GM18861 (cell line): Measurements from ENCODE around the gene ZNF420.
"Not testable (repeated sequence)": the region's sequence is repeated elsewhere in the genome, so short reads cannot be mapped to it uniquely, and the experiment has no call there.

Experiments used
- ATAC-seq: cut with Tn5 transposase; IDR thresholded peaks from one replicate; pipeline ENCODE4 v1.9.1; 2021; ENCODE audit not compliant: unreplicated experiment

Gene ZNF420

DNA sequence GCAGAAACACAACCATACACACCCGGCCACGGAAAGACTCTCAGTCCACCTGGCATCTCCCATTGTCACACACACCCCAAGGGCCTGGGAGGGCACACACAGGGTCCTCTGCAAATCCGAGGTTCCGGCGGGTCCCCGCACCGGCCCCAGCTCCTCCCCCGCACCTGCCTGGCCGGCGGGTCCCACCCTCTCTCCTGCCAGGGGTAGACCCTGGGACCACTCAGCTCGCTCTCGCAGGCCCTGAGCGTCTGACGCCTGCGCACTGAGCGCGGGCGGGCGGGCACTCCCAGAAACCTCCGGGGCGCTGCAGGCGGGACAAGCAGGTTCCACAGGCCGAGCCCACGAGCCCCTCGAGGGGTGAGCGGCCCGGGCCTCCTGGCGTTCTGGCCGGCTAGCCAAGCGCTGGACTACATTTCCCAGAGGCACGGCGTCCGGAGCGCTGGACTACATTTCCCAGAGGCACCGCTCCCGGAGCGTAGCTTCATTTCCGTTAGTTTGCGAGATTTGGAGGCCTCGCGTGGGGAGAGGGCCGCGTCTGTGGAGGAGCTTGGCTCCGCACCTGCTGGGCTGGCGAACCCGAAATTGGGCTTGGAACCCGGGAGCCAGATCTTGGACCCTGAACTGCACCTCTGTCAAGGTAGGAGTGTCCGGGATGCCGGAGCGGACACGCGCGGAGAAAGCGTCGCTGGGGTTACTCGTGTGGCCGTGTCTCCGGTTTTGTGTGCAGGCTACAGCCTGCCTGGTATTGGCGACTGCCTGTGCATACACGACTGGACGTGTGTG is at the start of gene ZNF420:
TSS of gene ZNF420 (plus strand) at position 500 of the 783 bp plus-strand sequence. CDS start 10,686 bp downstream, outside the sequence.
- peak; percentile 84 for ATAC-seq

DNA sequence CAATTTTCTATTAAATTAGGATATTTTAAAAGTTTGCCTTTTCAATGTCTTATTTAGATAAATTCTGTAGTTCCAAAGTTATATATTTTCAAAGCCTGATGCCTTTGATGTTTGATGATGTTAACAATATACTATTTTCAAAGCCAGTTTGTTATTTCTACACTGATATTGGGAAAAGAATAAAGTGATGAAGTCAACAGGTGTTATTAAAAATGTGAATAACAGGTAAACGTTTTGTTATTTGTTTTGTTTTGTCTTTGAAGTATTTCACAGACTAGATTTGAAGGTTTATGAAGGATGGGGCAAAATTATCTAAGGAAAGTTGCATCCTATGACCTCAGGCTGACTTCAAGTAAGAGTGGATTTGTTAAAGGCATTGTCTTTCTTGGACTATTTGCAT is 33.1 kb upstream of the ZNF420 start:
- no peak for ATAC-seq

DNA sequence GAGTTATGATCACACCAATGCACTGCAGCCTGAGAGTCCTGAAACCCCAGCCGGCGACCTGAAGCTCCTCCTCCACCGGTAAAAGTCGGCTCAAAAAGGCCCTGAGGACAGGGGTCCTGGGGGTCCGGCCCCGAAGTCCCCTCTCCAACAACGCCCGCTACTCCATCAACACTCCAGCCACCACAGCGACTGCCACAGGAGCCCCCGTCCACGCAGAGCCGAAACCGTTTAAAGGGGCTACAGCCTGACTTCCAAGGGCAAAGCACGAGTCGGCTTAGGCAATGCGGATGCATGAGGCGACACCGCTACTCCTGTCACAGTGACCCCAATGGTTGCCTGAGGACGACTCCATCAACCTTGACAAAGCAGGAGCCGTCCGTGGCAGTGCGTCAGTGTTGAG is 22.9 kb upstream of the ZNF420 start:
- no peak for ATAC-seq

DNA sequence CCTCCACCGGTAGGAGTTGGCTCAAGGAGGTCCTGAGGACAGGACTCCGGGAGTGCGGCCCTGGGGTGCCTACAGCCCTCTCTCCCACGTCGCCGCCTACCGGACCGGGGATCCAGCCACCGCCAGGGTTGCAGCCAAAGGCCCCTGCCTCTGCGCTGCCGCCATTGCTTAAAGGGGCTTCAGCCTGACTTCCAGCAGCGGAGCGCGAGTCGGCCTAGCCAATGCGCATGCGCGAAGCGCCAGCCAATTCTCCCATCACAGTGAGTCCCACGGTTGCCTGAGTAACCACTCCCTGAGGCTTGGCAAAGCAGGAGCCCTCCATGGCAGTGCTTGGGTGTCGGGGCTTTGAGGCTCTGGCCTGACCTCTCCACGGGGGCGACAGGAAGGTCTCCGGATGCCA is 21.5 kb upstream of the ZNF420 start:
- no peak for ATAC-seq

DNA sequence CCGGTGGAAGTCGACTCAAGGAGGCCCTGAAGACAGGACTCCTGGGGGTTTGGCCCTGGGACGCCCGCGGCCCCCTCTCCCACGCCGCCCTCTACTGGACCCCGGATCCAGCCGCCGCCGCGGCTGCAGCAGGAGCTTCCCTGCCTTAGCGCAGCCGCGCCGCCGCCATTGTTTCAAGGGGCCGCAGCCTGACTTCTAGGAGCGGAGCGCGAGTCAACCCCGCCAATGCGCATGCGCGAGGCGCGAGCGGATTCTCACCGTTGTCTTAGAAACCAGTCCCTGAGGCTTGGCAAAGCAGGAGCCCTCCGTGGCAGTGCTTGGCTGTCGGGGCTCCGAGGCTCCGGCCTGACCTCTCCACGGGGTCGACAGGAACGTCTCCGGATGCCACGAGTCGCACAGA is 19.1 kb upstream of the ZNF420 start:
- ATAC-seq: no peak

DNA sequence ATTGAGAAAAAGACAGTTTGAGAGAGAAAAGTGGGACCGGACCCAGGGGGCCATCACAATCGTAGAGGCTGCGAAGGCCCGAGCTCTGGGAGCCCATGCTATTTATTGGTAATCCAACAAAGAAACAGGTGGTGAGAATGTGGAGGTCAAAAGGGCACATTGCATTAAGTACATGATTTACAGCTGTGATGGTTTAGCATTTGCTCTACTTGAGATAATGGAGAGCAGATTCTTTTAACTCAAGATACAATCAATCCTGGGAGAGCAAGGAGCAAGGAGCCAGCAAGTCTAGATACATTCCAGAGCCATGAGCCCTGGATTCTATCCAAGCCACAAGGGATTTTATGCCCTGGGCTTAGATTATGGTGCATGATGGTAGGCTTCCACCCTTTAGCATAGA is 13.3 kb upstream of the ZNF420 start:
- ATAC-seq: not testable (repeated sequence)

DNA sequence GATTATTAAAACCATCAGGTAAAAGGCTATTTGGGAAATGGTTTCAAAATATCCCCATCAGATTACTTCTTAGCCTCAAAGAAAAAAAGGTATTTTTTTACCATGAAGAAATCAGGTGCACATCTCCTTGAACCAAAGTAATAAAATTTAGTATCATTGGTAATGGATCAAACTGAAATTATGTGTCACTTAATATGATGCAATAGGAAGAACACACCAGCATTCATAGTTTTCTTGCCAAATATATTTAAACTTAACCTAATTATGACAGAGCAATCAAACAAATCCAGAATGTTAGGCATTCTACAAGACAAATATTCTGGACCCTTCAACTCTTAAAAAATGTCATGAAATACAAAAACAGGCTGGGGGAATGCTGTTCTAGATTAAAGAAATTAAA is 4.1 kb upstream of the ZNF420 start:
- ATAC-seq: no peak

DNA sequence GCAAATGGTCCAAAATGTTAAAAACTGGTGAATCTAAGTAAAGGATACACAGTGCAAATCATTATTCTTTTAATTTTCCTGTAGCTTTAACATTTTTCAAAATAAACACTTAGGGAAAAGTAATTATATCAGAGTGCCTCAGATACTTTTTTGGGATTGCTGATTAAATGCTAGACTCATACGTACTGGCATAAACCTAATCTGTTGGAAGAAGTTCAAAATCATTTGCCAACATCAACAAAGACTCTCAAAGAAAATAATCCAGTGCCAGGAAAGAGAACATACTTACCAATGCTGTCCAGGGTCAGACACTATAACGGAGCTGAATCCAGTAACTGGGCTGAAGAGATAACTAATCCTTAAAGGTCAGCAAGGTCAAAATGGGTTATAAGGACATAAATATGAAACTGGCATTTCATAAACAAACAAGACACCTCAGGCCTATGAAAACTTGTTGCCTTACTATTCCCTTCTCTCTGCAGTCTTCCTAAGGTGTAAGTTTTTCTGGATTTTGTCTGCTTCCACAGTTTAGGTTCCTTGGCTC is 3.3 kb upstream of the ZNF420 start:
- no peak for ATAC-seq

DNA sequence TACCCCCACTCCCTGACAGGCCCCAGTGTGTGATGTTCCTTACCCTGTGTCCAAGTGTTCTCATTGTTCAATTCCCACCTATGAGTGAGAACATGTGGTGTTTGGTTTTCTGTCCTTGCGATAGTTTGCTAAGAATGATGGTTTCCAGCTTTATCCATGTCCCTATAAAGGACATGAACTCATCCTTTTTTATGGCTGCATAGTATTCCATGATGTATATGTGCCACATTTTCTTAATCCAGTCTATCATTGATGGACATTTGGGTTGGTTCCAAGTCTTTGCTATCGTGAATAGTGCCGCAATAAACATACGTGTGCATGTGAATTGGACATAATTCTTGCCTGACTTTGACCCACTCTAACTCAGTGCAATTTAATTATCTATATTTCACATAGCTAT is 1.7 kb upstream of the ZNF420 start:
- not testable (repeated sequence) for ATAC-seq

DNA sequence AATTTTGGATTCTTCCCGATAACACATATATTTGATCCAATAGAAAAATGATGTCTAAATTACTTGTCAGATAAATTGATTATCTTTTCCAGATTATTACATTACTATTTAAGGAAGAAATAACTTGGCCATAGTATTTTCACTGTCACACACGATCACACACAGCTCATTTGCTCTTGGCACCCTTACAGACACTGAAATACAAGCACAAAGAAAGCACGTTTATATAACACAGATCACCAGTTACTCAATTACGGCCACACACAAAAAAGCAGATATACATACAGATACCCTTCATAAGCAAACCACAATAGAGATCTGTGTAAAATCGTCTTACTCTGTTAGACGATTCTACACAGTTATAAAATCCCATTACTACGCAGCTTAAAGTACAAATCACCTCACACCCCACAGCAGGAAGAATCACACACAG is 716 bp upstream of the ZNF420 start:
- no peak for ATAC-seq

DNA sequence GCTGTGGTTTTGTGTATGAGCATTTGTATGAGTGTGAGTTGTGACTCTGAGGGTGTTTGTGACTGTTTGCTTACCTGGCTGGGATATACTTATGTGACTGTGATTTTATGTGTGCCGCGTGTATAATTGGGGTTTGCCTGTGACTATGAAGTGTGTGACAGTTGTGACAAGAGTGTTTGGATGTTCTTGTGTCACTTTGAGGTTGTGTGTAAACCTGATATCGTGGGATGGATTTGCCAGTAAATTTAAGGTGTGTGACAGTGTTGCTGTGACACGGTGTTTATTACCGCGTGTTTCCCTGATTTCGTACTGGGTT is 442 bp downstream of the ZNF420 start:
- ATAC-seq: no peak

DNA sequence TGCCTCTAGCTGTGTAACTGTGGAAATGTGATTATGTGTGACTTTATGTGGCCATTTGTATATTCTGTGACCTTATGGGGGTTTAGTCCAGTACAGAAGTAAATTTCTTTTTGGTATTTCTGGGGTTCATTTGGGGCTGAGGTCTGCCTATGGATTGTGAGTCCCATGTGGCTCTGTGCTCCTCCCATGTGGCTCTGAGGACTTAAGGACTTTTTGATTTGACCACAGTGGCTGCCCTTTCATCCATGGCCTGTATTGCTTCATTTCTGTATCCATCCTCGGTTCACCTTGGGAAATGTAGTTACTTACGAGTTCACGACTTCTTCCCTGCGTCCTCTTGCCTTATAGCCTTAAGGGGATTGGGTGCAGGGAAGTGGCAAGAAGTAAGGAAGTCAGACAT is 1.0 kb downstream of the ZNF420 start:
- no peak for ATAC-seq

DNA sequence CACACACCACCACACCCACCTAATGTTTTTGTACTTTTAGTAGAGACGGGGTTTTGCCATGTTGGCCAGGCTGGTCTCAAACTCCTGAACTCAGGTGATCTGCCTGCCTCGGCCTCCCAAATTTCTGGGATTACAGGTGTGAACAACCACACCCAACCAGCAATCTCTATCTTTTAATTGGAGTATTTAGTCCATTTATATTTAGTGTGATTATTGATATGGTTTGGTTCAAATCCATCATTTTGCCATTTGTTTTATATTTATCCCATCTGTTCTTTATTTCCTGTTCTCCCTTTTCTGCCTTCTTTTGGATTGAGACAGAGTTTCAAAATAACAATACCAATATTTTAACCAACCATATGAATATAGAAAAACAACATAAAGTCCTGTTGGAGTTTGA is 4.1 kb downstream of the ZNF420 start:
- no peak for ATAC-seq

DNA sequence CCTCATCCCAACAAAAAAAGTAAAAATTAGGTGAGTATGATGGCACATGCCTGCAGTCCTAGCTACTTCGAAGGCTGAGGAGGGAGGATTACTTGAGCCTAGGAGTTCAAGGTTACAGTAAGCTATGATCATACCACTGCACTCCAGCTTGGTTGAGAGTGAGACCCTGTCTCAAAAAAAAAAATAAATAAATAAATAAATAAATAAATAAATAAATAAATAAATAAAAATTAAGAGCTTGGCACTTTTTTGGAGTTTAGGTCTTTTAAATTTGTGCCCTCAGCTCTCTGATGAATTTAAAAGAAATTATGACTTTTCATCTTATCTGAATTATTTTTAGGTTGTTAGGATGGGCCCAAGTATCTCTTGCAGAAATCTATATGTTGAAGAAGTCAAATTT is 8.9 kb downstream of the ZNF420 start:
- no peak for ATAC-seq

DNA sequence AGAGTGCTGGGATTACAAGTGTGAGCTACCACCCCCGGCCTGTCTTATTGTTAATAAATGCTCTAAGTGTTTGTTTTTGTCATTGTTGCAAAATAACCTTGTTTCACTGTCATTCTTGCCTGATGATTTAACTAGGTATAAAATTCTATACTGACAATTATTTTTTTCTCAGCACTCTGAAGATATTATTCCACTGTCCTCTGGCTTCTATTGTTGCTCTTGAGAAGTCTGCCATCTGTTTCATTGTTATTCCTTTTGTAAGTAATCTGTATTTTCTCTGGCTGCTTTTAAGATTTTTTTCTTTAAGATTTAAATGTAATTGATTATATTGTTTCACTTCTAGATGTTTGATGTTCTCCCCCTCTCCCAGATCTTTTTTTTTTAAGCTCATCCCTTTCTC is 17.6 kb downstream of the ZNF420 start:
- no peak for ATAC-seq

DNA sequence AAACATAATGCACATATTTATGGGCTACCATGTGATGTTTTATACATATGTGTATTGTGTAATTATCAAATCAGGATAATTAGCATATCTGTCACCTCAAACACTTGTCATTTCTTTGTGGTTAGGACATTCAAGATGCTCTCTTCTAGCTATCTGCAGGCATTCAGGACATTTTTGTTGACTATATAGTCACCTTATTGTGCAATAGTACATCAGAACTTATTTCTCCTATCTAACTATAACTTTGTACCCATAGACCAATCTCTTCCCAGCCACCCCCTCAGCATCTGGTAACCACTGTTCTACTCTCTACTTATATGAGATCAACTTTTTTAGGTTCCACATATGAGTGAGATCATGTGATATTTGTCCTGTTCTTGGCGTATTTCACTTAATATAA is 20.3 kb downstream of the ZNF420 start:
- ATAC-seq: no peak

DNA sequence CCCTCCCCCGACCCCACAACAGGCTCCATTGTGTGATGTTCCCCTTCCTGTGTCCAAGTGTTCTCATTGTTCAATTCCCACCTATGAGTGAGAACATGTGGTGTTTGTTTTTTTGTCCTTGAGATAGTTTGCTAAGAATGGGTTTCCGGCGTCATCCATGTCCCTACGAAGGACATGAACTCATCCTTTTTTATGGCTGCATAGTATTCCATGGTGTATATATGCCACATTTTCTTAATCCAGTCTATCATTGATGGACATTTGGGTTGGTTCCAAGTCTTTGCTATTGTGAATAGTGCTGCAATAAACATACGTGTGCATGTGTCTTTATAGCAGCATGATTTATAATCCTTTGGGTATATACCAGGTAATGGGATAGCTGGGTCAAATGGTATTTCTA is 25.9 kb downstream of the ZNF420 start:
- not testable (repeated sequence) for ATAC-seq

DNA sequence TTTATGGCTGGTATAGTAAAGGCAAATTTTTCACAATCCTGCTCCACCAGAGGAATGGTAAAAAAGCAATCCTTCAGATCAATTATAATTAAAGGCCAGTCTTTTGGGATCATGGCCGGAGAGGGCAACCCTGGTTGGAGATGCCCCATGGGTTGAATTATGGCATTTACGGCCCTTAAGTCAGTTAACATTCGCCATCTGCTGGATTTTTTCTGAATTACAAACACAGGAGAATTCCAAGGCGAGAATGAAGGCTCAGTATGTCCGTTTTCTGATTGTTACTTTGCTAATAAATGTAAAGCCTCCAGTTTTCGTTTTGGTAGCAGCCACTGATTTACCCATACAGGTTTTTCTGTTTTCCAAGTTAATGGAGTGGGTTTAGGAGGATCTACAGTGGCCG is 33.5 kb downstream of the ZNF420 start:
- ATAC-seq: not testable (repeated sequence)

DNA sequence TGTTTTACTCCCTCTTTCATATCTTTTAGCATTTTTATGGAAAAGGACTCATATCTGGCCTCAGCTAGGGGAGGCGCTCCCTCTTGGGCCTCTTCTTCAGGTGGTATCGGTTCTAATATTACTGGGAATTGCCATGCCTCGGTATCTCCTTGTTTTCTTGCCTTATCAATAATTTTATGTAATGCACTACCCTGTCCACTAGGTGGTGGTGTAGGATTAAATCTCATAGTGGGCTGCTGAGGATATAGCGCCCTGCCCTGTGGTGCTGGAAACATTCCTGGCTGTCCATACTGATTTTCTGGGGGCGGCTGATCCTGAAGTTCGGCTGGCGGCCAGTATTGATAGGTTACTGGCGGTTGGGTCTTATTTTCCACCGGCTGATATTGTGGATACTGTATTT is 35.8 kb downstream of the ZNF420 start:
- no peak for ATAC-seq

DNA sequence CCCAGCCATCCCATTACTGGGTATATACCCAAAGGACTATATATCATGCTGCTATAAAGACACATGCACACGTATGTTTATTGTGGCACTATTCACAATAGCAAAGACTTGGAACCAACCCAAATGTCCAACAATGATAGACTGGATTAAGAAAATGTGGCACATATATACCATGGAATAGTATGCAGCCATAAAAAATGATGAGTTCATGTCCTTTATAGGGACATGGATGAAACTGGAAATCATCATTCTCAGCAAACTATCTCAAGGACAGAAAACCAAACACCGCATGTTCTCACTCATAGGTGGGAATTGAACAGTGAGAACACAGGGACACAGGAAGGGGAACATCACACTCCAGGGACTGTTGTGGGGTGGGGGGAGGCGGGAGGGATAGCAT is 43.9 kb downstream of the ZNF420 start:
- not testable (repeated sequence) for ATAC-seq

DNA sequence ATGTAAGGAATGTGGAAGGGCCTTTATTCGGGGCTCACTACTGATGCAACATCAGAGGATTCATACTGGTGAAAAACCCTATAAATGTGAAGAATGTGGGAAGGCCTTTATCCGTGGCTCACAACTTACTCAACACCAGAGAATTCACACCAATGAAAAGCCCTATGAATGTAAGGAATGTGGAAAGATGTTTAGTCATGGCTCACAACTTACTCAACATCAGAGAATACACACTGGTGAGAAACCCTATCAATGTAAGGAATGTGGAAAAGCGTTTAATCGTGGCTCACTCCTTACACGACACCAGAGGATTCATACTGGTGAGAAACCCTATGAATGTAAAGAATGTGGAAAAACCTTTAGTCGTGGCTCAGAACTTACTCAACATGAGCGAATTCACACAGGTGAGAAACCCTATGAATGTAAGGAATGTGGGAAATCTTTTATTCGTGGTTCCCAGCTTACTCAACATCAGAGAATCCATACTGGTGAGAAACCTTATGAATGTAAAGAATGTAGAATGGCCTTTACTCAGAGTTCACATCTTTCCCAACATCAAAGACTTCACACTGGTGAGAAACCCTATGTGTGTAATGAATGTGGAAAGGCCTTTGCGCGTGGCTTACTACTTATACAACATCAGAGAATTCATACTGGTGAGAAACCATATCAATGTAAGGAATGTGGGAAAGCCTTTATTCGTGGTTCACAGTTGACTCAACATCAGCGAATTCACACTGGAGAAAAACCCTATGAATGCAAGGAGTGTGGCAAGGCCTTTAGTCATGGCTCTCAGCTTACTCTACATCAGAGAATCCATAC is 50.0 kb downstream of the ZNF420 start:
- ATAC-seq: no peak

DNA sequence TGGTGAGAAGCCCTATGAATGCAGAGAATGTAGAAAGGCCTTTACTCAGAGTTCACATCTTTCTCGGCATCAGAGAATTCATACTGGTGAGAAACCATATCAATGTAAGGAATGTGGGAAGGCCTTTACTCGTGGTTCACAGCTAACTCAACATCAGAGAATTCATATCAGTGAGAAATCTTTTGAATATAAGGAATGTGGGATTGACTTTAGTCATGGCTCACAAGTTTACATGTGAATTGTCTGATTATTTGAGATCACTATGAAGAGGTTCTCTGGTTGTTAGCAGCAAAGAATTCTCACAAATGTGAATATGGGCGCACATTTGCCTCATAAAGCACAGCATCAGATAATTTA is 50.6 kb downstream of the ZNF420 start:
- ATAC-seq: no peak
